ENCODE results near the gene QRICH1.

The QRICH1 gene

DNA sequence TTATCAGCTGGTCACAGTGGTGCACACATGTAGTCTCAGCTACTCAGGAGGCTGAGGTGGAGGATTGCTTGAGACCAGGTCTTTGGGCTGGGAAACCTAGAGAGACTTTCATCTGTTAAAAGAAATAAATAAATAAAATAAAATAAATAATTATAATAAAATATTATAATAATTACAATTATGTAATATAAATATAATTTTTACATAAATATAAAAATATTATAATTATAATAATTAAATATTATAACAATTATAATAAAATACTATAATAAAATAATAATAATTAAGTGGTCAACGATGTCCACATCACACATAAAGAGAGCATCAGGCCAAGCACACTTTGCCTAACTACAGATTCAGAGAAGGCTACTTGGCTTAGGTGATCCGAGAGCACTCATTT, 14.6 kb downstream of the QRICH1 start:
- peaks cover 34% of the 10 kb centered on the region for H3K36me3 ChIP-seq (ENCODE audit: control insufficient read depth, low read depth, low read length)
- H3K27me3 ChIP-seq (ENCODE audit: control insufficient read depth, insufficient read depth, low read length), result no peaks in the 10 kb centered on the region
- H3K27ac ChIP-seq (ENCODE audit: low read length), result no peak overlapping the region
- no peak overlapping the region for H3K4me3 ChIP-seq (ENCODE audit: low read length)
- no peaks in the 10 kb centered on the region for H3K4me1 ChIP-seq (ENCODE audit: control insufficient read depth, low read depth, low read length)
- no peaks in the 10 kb centered on the region for H3K9me3 ChIP-seq (ENCODE audit: control insufficient read depth, low read depth, low read length)
- no peak overlapping the region for H3K9ac ChIP-seq (ENCODE audit: low read length)

DNA sequence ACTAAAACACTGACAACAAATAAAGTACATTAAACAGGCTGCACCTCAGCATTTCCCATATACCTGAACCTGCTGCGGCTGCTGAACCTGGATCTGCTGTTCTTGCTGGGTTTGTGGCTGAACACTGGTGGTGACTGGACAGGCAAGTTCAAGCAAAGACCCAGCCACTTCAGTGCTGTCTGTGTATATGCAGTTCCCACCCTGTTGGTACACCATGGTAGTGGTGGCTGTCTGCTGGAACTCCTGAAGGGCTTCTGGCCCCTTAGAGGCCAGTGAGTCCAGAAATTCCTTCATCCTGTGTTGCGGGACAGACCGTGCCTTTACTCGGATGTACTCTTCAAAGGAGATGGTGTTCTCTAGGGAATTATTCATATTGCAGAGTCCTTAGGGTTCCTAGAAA, 17.2 kb downstream of the QRICH1 start:
- H3K36me3 ChIP-seq (ENCODE audit: control insufficient read depth, low read depth, low read length), result peaks cover 57% of the 10 kb centered on the region
- H3K9me3 ChIP-seq (ENCODE audit: control insufficient read depth, low read depth, low read length), result no peaks in the 10 kb centered on the region
- no peak overlapping the region for H3K27ac ChIP-seq (ENCODE audit: low read length)
- H3K27me3 ChIP-seq (ENCODE audit: control insufficient read depth, insufficient read depth, low read length), result no peaks in the 10 kb centered on the region
- no peak overlapping the region for H3K9ac ChIP-seq (ENCODE audit: low read length)
- no peak overlapping the region for H3K4me3 ChIP-seq (ENCODE audit: low read length)
- H3K4me1 ChIP-seq (ENCODE audit: control insufficient read depth, low read depth, low read length), result no peaks in the 10 kb centered on the region

DNA sequence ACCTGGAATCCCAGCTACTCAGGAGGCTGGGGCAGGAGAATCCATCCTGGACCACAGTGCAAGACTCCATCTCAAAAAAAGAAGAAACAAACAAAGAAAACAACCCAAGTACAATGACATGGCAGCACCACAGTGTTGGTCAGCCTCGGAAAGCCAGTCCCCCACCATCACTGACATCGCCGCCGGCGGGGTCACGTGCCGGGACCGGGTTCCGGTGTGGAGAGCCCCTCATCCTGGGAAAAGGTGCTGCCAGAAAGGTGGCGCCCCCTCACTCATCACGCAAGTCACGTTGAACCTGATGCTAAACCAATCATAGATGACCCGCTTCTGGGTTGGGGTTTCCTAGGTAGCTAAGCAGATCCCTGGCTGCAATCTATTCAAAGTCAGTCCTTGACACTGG, 17.8 kb downstream of the QRICH1 start:
- H3K9me3 ChIP-seq (ENCODE audit: control insufficient read depth, low read depth, low read length), result no peaks in the 10 kb centered on the region
- no peaks in the 10 kb centered on the region for H3K4me1 ChIP-seq (ENCODE audit: control insufficient read depth, low read depth, low read length)
- no peaks in the 10 kb centered on the region for H3K27me3 ChIP-seq (ENCODE audit: control insufficient read depth, insufficient read depth, low read length)
- H3K36me3 ChIP-seq (ENCODE audit: control insufficient read depth, low read depth, low read length), result peaks cover 62% of the 10 kb centered on the region
- H3K4me3 ChIP-seq (ENCODE audit: low read length), result no peak overlapping the region
- H3K9ac ChIP-seq (ENCODE audit: low read length), result no peak overlapping the region
- no peak overlapping the region for H3K27ac ChIP-seq (ENCODE audit: low read length)

DNA sequence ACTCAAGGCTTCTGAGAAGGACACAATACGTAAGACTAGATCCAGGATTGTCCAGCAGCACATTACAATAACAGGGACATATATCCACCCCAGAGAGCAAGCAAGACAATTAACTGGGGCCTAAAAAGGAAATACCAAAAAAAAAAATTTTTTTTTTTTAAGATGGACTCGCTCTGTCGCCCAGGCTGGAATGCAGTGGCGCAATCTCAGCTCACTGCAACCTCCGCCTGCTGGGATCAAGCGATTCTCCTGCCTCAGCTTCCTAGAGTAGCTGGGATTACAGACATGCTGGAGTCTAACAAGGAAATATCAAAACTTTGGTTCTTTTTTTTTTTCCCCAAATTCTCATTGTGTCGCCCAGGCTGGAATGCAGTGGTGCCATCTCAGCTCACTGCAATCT, 35.9 kb downstream of the QRICH1 start:
- peaks cover 52% of the 10 kb centered on the region for H3K36me3 ChIP-seq (ENCODE audit: control insufficient read depth, low read depth, low read length)
- H3K4me3 ChIP-seq (ENCODE audit: low read length), result no peak overlapping the region

DNA sequence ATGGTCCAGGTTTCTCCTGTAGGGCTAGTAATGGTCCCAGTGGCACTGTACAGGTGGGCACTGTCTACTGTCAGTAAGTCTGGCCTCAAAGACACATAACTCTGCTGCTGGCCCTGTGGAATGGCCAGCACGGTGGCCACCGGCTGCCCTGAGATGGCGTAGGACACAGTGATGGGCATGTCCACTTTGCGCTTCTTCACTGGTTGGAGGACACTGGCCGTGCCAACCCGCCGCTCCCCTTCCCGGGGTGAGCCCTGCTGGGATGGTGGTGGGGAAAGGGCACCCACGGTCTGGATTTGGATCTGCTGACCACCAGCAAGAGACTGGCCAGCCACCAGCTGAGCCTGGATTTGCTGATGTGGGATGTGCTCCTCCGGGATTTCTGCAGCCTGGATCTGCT, 36.6 kb downstream of the QRICH1 start:
- H3K4me1 ChIP-seq (ENCODE audit: control insufficient read depth, low read depth, low read length), result no peaks in the 10 kb centered on the region
- no peak overlapping the region for H3K9ac ChIP-seq (ENCODE audit: low read length)
- H3K9me3 ChIP-seq (ENCODE audit: control insufficient read depth, low read depth, low read length), result no peaks in the 10 kb centered on the region
- H3K36me3 ChIP-seq (ENCODE audit: control insufficient read depth, low read depth, low read length), result peaks cover 52% of the 10 kb centered on the region
- no peak overlapping the region for H3K4me3 ChIP-seq (ENCODE audit: low read length)
- H3K27me3 ChIP-seq (ENCODE audit: control insufficient read depth, insufficient read depth, low read length), result no peaks in the 10 kb centered on the region
- no peak overlapping the region for H3K27ac ChIP-seq (ENCODE audit: low read length)

More for the DNA sequence above, 35.9 kb downstream of the QRICH1 start:
- no peaks in the 10 kb centered on the region for H3K4me1 ChIP-seq (ENCODE audit: control insufficient read depth, low read depth, low read length)
- no peaks in the 10 kb centered on the region for H3K27me3 ChIP-seq (ENCODE audit: control insufficient read depth, insufficient read depth, low read length)
- H3K27ac ChIP-seq (ENCODE audit: low read length), result no peak overlapping the region
- H3K9me3 ChIP-seq (ENCODE audit: control insufficient read depth, low read depth, low read length), result no peaks in the 10 kb centered on the region
- no peak overlapping the region for H3K9ac ChIP-seq (ENCODE audit: low read length)

DNA sequence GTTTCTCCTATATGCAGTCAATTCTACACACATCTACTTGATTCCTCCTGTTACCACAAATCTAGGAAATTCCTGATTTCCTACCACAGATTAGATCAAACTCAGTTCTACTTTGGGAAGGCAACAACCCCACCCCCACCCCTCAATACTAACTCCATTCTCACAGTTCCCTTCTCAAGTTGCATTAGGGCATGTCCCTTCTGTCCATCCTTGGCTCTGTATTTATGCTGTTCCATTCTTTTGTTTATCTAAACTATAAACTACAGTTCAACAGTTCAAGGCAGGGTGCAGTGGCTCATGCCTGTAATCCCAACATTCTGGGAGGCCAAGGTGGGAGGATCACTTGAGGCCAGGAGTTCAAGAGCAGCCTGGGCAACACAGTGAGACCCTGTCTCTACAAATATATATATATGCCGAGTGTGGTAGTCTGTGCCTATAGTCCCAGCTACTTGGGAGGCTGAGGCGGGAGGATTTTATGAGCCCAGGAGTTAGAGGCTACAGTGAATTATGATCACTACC, 39.5 kb downstream of the QRICH1 start:
- Histone ChIP-seq H3K27me3 (ENCODE audit: control insufficient read depth, insufficient read depth, low read length) (no peaks in the 10 kb centered on the region), H3K9ac (ENCODE audit: low read length) (no peak overlapping the region), H3K4me3 (ENCODE audit: low read length) (no peak overlapping the region), H3K27ac (ENCODE audit: low read length) (no peak overlapping the region), H3K9me3 (ENCODE audit: control insufficient read depth, low read depth, low read length) (no peaks in the 10 kb centered on the region), H3K36me3 (ENCODE audit: control insufficient read depth, low read depth, low read length) (peaks cover 46% of the 10 kb centered on the region), H3K4me1 (ENCODE audit: control insufficient read depth, low read depth, low read length) (no peaks in the 10 kb centered on the region)

DNA sequence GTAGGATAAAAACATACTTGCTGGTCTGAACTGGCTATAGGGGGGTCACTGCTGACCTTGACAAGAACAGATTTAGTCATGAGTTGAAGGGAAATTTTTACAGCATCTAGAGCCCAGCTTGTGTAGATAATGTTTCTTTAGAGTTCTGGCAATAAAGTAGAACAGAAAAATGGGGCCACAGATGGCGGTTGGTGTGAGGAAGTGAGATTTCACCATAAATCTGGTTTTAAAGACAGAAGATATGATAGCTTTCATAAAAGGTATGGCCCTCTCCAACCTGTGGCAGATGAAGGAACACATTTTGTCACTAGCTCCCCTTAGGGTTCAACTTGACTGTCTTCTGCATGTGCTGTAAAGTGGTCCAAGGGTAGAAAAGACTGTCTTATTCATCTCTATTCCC, 40.3 kb downstream of the QRICH1 start:
- no peak overlapping the region for H3K27ac ChIP-seq (ENCODE audit: low read length)

DNA sequence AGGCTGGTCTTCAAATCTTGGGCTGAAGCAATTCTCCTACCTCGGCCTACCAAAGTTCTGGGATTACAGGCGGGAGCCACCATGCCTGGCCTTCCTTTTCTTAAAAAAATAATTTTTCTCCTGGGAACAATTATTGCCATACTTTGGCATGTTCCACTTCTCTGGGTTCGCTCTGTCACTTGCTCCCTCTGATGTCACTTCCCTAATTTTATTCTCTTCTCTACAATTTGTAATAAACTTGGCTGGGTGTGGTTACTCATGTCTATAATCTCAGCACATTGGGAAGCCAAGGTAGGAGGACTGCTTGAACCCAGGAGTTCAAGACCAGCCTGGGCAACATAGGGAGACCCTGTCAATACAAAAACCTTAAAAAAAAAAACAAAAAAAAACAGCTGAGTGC, 58.6 kb downstream of the QRICH1 start:
- peaks cover 46% of the 10 kb centered on the region for H3K36me3 ChIP-seq (ENCODE audit: control insufficient read depth, low read depth, low read length)
- no peaks in the 10 kb centered on the region for H3K4me1 ChIP-seq (ENCODE audit: control insufficient read depth, low read depth, low read length)
- no peaks in the 10 kb centered on the region for H3K27me3 ChIP-seq (ENCODE audit: control insufficient read depth, insufficient read depth, low read length)
- no peak overlapping the region for H3K9ac ChIP-seq (ENCODE audit: low read length)
- no peak overlapping the region for H3K27ac ChIP-seq (ENCODE audit: low read length)
- no peak overlapping the region for H3K4me3 ChIP-seq (ENCODE audit: low read length)
- no peaks in the 10 kb centered on the region for H3K9me3 ChIP-seq (ENCODE audit: control insufficient read depth, low read depth, low read length)

More for the DNA sequence above, 40.3 kb downstream of the QRICH1 start:
- H3K36me3 ChIP-seq (ENCODE audit: control insufficient read depth, low read depth, low read length), result peaks cover 46% of the 10 kb centered on the region
- no peaks in the 10 kb centered on the region for H3K27me3 ChIP-seq (ENCODE audit: control insufficient read depth, insufficient read depth, low read length)
- H3K9me3 ChIP-seq (ENCODE audit: control insufficient read depth, low read depth, low read length), result no peaks in the 10 kb centered on the region
- no peak overlapping the region for H3K4me3 ChIP-seq (ENCODE audit: low read length)
- H3K9ac ChIP-seq (ENCODE audit: low read length), result no peak overlapping the region
- no peaks in the 10 kb centered on the region for H3K4me1 ChIP-seq (ENCODE audit: control insufficient read depth, low read depth, low read length)

DNA sequence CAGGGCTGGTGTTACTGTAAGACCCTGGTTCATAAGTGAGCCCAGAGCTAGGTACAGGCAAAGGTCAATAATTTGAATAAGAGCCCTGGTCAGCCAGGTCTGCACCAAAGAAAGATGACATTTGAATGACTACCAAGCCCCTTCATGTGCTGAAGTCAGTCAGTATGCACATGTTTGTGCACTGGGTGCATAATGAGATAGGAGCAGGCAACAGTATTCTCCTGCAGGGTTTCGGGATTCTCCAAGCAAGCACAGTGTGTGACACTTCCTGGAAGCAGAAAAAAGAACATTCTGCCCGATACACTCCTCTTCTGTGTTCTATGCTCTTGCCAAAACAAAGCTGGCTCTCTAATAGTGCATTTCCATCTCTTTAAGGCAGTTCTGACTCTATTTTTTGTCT, 59.2 kb downstream of the QRICH1 start:
- Histone ChIP-seq H3K27ac (ENCODE audit: low read length) (no peak overlapping the region), H3K9ac (ENCODE audit: low read length) (no peak overlapping the region), H3K4me1 (ENCODE audit: control insufficient read depth, low read depth, low read length) (no peaks in the 10 kb centered on the region), H3K4me3 (ENCODE audit: low read length) (no peak overlapping the region), H3K27me3 (ENCODE audit: control insufficient read depth, insufficient read depth, low read length) (no peaks in the 10 kb centered on the region), H3K9me3 (ENCODE audit: control insufficient read depth, low read depth, low read length) (no peaks in the 10 kb centered on the region), H3K36me3 (ENCODE audit: control insufficient read depth, low read depth, low read length) (peaks cover 46% of the 10 kb centered on the region)

DNA sequence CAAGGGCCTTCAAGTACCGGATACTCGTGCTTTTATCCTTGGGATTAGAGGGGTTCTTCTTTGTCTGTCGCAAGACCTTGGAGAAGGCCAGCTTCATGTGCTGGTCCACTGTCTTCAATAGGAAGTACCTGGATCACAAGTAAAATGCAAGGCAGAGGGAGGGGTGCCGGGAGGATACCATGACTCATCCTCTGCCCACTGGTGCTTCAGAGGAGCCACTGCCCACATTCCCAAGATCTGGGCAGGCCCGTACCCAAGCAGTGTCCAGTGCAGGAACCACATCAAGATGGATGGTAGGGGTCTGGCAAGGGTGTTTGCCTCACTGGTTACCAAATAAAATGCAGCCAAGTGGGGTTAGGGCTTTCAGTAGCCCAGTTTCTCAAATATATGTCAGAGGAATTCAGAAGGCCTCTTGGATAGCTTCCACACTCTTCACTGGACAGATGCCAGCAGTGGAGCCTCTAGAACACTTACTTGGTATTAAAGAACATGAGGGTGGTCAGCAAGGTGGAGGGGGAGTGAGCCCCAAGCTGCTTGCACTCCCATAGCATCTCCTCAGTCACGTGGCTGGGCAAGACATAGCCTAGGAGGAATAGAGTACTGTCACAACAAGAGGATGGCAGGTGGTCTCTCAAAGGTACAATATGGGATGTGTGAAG, 61.1 kb downstream of the QRICH1 start:
- H3K27me3 ChIP-seq (ENCODE audit: control insufficient read depth, insufficient read depth, low read length), result no peaks in the 10 kb centered on the region
- H3K9ac ChIP-seq (ENCODE audit: low read length), result no peak overlapping the region
- H3K4me3 ChIP-seq (ENCODE audit: low read length), result no peak overlapping the region
- no peak overlapping the region for H3K27ac ChIP-seq (ENCODE audit: low read length)
- H3K9me3 ChIP-seq (ENCODE audit: control insufficient read depth, low read depth, low read length), result no peaks in the 10 kb centered on the region
- peaks cover 47% of the 10 kb centered on the region for H3K36me3 ChIP-seq (ENCODE audit: control insufficient read depth, low read depth, low read length)
- H3K4me1 ChIP-seq (ENCODE audit: control insufficient read depth, low read depth, low read length), result peaks cover 9% of the 10 kb centered on the region

DNA sequence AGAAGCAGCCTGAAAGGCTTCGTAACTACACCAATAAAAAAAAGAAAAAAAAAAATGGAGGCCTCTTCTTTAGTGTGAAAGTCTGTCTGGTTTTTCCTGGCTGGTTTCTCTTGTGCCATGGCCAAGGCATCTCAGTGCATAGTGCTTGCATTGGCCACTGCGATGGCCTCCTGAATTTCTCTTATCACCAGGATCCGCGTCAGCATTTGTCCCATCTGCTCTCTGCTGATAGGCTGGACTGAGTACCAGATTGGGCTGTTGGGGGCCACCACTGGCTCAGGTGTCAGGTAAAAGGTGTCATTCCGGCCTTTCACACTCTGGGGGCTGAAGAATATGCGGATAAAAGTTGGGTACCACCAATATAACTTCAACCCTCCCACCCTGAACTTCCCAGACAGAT, 63.5 kb downstream of the QRICH1 start:
- Histone ChIP-seq H3K4me1 (ENCODE audit: control insufficient read depth, low read depth, low read length) (peaks cover 9% of the 10 kb centered on the region), H3K27me3 (ENCODE audit: control insufficient read depth, insufficient read depth, low read length) (no peaks in the 10 kb centered on the region), H3K4me3 (ENCODE audit: low read length) (no peak overlapping the region), H3K36me3 (ENCODE audit: control insufficient read depth, low read depth, low read length) (peaks cover 59% of the 10 kb centered on the region), H3K9ac (ENCODE audit: low read length) (no peak overlapping the region), H3K9me3 (ENCODE audit: control insufficient read depth, low read depth, low read length) (no peaks in the 10 kb centered on the region), H3K27ac (ENCODE audit: low read length) (no peak overlapping the region)

DNA sequence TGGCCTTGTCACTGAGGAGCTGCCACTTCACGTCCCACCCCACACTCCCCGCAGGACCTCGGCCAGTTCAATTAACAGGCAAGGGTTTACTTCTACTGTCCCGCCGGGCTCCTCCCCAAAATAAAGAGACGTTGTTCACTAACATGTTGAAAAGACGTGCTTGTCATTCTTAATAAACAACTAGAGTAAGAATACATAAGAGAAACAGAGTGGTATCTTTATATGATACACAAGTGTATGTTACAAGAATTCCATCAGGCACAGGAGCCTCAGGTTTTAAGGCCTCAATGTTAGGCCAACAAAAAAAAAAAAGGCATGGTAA, 64.3 kb downstream of the QRICH1 start:
- Histone ChIP-seq H3K9ac (ENCODE audit: low read length) (no peak overlapping the region), H3K27me3 (ENCODE audit: control insufficient read depth, insufficient read depth, low read length) (no peaks in the 10 kb centered on the region), H3K4me1 (ENCODE audit: control insufficient read depth, low read depth, low read length) (peaks cover 9% of the 10 kb centered on the region), H3K9me3 (ENCODE audit: control insufficient read depth, low read depth, low read length) (no peaks in the 10 kb centered on the region), H3K4me3 (ENCODE audit: low read length) (peak overlapping the region; percentile 72), H3K36me3 (ENCODE audit: control insufficient read depth, low read depth, low read length) (peaks cover 63% of the 10 kb centered on the region), H3K27ac (ENCODE audit: low read length) (no peak overlapping the region)
